DOHH2 (cell line): ENCODE measurements around the gene FAAH.

Experiments
- EZH2phosphoT487 ChIP-seq: fragments of 200-600 bp; sonication (generic); IDR thresholded peaks from 2 replicates; pipeline ENCODE4 v1.6.1; 2017; ENCODE audit warnings: borderline replicate concordance, mild to moderate bottlenecking, antibody characterized with exemption, low read length, moderate library complexity, mixed read lengths
- TF ChIP-seq, protein P1 (sequence below): fragments of 200-600 bp; sonication (generic); IDR thresholded peaks from one replicate; pipeline ENCODE4 v1.5.1; 2014; ENCODE audit warnings: antibody characterized with exemption, mild to moderate bottlenecking, low read depth, low read length; ENCODE audit not compliant: poor library complexity, severe bottlenecking

DNA sequence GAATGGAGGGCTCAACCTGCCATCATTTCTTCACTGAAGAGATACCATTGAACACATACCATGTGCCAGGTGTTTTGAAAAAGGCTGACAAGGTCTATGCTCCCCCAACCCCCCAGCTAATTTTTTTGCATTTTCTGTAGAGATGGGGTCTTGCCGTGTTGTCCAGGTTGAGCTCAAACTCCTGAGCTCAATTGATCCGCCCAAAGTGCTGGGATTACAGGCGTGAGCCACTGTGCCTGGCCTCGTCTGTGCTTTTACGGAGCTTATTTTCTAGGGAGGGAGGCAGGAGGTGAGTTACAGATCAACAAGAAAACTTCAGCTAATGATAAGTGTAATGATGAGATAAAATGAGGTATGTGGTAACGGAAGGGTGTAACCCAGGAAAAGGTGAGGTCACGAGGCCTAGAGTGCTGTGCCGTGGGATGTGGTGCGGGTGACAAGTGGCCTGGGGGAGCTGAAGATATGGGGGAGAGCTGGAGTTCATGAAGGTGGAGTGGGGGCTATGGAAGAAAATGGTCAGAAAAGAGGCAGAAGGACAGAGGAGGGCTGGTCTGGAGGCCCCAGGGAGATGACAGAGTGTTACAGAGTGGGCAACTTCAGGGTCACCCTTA is 28.2 kb downstream of the FAAH start:
- TF ChIP-seq, protein P1, sequence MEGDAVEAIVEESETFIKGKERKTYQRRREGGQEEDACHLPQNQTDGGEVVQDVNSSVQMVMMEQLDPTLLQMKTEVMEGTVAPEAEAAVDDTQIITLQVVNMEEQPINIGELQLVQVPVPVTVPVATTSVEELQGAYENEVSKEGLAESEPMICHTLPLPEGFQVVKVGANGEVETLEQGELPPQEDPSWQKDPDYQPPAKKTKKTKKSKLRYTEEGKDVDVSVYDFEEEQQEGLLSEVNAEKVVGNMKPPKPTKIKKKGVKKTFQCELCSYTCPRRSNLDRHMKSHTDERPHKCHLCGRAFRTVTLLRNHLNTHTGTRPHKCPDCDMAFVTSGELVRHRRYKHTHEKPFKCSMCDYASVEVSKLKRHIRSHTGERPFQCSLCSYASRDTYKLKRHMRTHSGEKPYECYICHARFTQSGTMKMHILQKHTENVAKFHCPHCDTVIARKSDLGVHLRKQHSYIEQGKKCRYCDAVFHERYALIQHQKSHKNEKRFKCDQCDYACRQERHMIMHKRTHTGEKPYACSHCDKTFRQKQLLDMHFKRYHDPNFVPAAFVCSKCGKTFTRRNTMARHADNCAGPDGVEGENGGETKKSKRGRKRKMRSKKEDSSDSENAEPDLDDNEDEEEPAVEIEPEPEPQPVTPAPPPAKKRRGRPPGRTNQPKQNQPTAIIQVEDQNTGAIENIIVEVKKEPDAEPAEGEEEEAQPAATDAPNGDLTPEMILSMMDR = no peak
- no peak for TF ChIP-seq EZH2phosphoT487
